ENCODE measurements around the gene NUDT4. TPM values are rescaled to one million over a fixed set of nuclear protein-coding genes. Genes with fewer than 3 reads are reported as not detected.

The NUDT4 gene
- total RNA-seq, 4 donors from 2014 or later: 16.0 to 33.8 (median 25.7) TPM

GRCh38 chr12:93348575-93349435, 28.9 kb upstream of the NUDT4 start:
- Histone ChIP-seq H3K27ac (no peak overlapping the region), H3K27me3 (no peaks in the 10 kb centered on the region), H3K36me3 (no peaks in the 10 kb centered on the region), H3K4me1 (no peaks in the 10 kb centered on the region), H3K4me3 (no peak overlapping the region), H3K9me3 (no peaks in the 10 kb centered on the region)
- 76 to 85% methylated on average over 9 to 10 of the region's 10 CpGs for WGBS, 2 donors
- DNase-seq: no peak
- intact Hi-C loops (cut with DNase I): no loop called here
- TF ChIP-seq CTCF (IDR thresholded peaks at IDR 0.05) (no peak), POLR2A (IDR thresholded peaks at IDR 0.05) (no peak)

DNA sequence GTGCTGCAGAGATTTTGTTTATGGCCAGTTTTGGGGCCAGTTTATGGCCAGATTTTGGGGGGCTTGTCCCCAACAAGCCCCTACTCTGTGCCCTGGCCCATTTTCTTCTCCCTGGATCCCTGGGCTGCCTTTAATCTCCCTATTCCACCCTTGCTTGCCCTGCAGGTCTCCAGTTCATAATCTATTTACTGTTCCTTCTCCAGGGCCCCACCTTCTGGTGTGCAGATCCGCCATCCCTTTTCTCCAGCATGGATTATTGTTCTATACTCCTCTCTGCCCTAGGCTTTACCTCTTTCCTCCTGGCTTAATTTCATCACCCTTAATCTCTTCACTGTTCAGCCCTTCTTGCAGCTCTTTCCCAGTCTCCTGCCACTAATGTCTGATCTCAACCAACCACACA, 26.0 kb upstream of the NUDT4 start:
- Histone ChIP-seq H3K4me1 (no peaks in the 10 kb centered on the region), H3K9me3 (no peaks in the 10 kb centered on the region), H3K36me3 (no peaks in the 10 kb centered on the region), H3K4me3 (no peak overlapping the region), H3K27ac (no peak overlapping the region), H3K27me3 (no peaks in the 10 kb centered on the region)
- DNase-seq: no peak
- WGBS, 2 donors: 86 to 94% methylated on average over 1 of the region's 1 CpG
- TF ChIP-seq POLR2A (IDR thresholded peaks at IDR 0.05): no peak
- no peak for TF ChIP-seq CTCF (IDR thresholded peaks at IDR 0.05)
- intact Hi-C loops (cut with DNase I): no loop called here

DNA sequence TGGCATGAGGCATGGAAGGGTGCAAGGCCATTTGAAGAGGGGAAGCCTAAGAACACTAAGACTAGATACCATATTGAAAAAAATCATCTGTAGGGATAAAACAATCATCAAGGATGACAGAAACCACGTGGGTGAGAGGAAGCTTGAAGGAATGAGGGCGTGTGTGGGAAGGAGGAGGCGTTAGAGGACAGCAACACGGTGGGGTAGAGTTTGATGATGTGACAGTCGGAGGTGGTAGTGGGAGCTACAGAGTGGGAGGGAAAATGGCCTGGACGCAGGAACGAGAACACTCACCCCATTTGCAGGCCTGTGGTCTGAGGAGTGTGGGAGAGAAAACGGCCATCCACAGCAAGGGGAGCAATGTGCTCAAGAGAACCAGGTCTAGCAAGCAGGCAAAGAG, 25.4 kb upstream of the NUDT4 start:
- no peak for TF ChIP-seq POLR2A (IDR thresholded peaks at IDR 0.05)
- TF ChIP-seq CTCF (IDR thresholded peaks at IDR 0.05): no peak
- intact Hi-C loops (cut with DNase I): no loop called here
- Histone ChIP-seq H3K36me3 (no peaks in the 10 kb centered on the region), H3K4me3 (no peak overlapping the region), H3K27ac (no peak overlapping the region), H3K4me1 (no peaks in the 10 kb centered on the region), H3K9me3 (no peaks in the 10 kb centered on the region), H3K27me3 (no peaks in the 10 kb centered on the region)
- no peak for DNase-seq
- 72 to 85% methylated on average over 8 of the region's 8 CpGs for WGBS, 2 donors

DNA sequence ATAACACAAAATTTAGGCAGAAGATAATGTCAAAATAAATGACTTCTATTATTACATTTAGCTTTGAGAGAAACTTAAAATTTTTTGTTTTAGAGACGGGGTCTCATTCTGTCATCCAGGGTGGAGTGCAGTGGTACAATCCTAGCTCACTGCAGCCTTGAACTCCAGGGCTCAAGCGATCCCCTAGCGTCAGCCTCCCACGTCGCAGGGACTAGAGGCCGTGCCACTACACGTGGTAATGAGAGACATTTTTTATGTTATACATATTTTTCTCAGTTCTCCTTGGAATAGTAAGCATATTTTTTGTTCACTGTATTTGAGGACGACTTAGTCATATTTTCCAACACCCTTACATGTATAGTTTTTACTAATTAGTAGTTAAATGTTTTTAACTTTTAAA, 21.5 kb upstream of the NUDT4 start:
- intact Hi-C loops (cut with DNase I): no loop called here
- 88 to 91% methylated on average over 8 of the region's 8 CpGs for WGBS, 2 donors
- Histone ChIP-seq H3K27me3 (no peaks in the 10 kb centered on the region), H3K4me3 (no peak overlapping the region), H3K9me3 (no peaks in the 10 kb centered on the region), H3K27ac (no peak overlapping the region), H3K36me3 (no peaks in the 10 kb centered on the region), H3K4me1 (no peaks in the 10 kb centered on the region)
- DNase-seq: no peak
- TF ChIP-seq POLR2A (IDR thresholded peaks at IDR 0.05) (no peak), CTCF (IDR thresholded peaks at IDR 0.05) (no peak)

DNA sequence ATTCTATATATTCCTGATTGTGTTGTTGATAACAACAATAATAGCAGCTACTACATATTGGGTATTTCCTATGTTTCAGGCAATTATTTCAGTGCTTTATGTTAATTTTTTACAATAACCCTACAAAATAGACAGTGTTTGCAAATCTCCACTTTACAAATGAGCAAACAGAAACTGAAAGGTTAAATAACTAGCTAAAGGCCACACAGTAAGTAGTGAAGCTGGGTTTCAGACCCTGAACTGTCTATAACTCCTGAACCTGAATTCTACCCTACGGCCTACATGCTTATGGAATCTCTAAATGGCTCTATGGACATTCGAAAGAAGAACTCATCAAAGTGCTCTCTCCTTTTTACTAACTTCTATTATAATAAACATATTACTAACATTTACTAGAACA, 19.7 kb upstream of the NUDT4 start:
- Histone ChIP-seq H3K4me3 (no peak overlapping the region), H3K9me3 (no peaks in the 10 kb centered on the region), H3K27ac (no peak overlapping the region), H3K27me3 (no peaks in the 10 kb centered on the region), H3K4me1 (no peaks in the 10 kb centered on the region), H3K36me3 (no peaks in the 10 kb centered on the region)
- TF ChIP-seq CTCF (IDR thresholded peaks at IDR 0.05) (no peak), POLR2A (IDR thresholded peaks at IDR 0.05) (no peak)
- DNase-seq: no peak
- 93 to 97% methylated on average over 2 of the region's 2 CpGs for WGBS, 2 donors
- intact Hi-C loops (cut with DNase I): no loop called here

Measured in esophagus squamous epithelium (tissue), 5 donors.